ENCODE measurements around the gene TMEM229A. TPM values are rescaled to one million over a fixed set of nuclear protein-coding genes. Genes with fewer than 3 reads are reported as not detected.
A peak's percentile ranks its signal among the peaks of the same experiment; 100 is the strongest.

TMEM229A gene
- total RNA-seq, 2 experiments from 2014 or later = not detected

- POLR2A ChIA-PET = no interaction called here
- no peaks in the 10 kb centered on the region for H3K9me3 Mint-ChIP-seq
- H3K4me3 Mint-ChIP-seq = no peak overlapping the region
- intact Hi-C loops (cut with micrococcal nuclease) = no loop called here
- peaks cover 50% of the 10 kb centered on the region for H3K27me3 Mint-ChIP-seq
- CTCF ChIA-PET = no interaction called here
- H3K27ac Mint-ChIP-seq = no peak overlapping the region
- TF ChIP-seq CTCF (IDR thresholded peaks at IDR 0.05) = no peak
- peaks cover 5% of the 10 kb centered on the region for H3K4me1 Mint-ChIP-seq (ENCODE audit: low read depth)
- H3K36me3 Mint-ChIP-seq (ENCODE audit: low read depth) = peaks cover 1% of the 10 kb centered on the region
- peak; percentile 42 for ATAC-seq
- no peak for DNase-seq
Measured at GRCh38 chr7:124033095-124033806, 384 bp upstream of the TMEM229A start.

DNA sequence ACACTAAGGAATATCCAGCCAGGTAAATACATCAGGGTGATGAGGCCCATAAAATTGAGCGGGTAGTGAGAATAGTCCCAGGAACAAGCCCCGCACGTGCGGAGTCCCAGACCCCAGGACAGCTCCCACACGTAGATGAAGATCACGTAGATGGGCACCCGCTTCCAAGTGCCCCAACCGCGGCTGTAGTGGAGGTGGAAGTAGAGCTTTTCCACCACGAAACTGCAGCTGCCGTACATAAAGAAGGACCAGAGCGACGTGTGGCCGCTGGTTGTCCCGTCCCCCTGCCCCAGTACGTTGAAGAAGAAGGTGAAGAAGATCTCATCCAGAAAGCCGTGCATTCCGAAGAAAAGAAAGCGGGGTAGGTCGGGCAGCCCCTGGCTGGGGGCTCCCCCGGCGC is 948 bp downstream of the TMEM229A start:
- ATAC-seq (no peak), DNase-seq (no peak)
- Mint-ChIP-seq H3K27ac (no peak overlapping the region), H3K4me3 (no peak overlapping the region), H3K9me3 (no peaks in the 10 kb centered on the region), H3K36me3 (ENCODE audit: low read depth) (peaks cover 1% of the 10 kb centered on the region), H3K4me1 (ENCODE audit: low read depth) (peaks cover 5% of the 10 kb centered on the region), H3K27me3 (peaks cover 45% of the 10 kb centered on the region)
- ChIA-PET POLR2A (no interaction called here), CTCF (no interaction called here)
- TF ChIP-seq CTCF (IDR thresholded peaks at IDR 0.05) = no peak
- intact Hi-C loops (cut with micrococcal nuclease) = no loop called here

GRCh38 chr7:124031406-124031805 is 1.5 kb downstream of the TMEM229A start:
- peaks cover 1% of the 10 kb centered on the region for H3K36me3 Mint-ChIP-seq (ENCODE audit: low read depth)
- intact Hi-C loops (cut with micrococcal nuclease) = no loop called here
- H3K4me3 Mint-ChIP-seq = no peak overlapping the region
- H3K27ac Mint-ChIP-seq = no peak overlapping the region
- peaks cover 42% of the 10 kb centered on the region for H3K27me3 Mint-ChIP-seq
- DNase-seq (no peak), ATAC-seq (no peak)
- POLR2A ChIA-PET = no interaction called here
- no peaks in the 10 kb centered on the region for H3K9me3 Mint-ChIP-seq
- CTCF ChIA-PET = no interaction called here
- peaks cover 5% of the 10 kb centered on the region for H3K4me1 Mint-ChIP-seq (ENCODE audit: low read depth)
- TF ChIP-seq CTCF (IDR thresholded peaks at IDR 0.05) = no peak

DNA sequence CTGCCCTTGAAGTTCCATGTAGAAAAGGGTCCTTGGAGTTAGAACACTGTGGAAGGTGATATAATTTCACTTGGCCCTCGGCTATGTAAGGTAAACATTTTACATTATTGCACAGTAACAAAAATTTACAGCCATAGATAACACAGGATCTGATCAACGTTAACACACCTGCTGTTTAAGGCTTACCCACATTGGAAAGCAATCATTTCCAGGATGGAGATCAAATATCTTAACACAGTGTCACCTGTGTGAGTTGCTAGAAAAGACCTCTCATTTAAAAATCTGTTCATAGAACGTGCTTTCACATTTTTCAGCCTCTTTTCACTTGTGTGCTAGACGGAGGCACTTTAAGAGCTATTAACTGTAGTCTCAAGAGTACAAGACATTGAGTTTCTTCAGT is 1.9 kb downstream of the TMEM229A start:
- intact Hi-C loops (cut with micrococcal nuclease) = no loop called here
- TF ChIP-seq CTCF (IDR thresholded peaks at IDR 0.05) = no peak
- CTCF ChIA-PET = no interaction called here
- DNase-seq (no peak), ATAC-seq (no peak)
- peaks cover 1% of the 10 kb centered on the region for H3K36me3 Mint-ChIP-seq (ENCODE audit: low read depth)
- no peaks in the 10 kb centered on the region for H3K9me3 Mint-ChIP-seq
- H3K27ac Mint-ChIP-seq = no peak overlapping the region
- peaks cover 40% of the 10 kb centered on the region for H3K27me3 Mint-ChIP-seq
- H3K4me3 Mint-ChIP-seq = no peak overlapping the region
- peaks cover 5% of the 10 kb centered on the region for H3K4me1 Mint-ChIP-seq (ENCODE audit: low read depth)
- POLR2A ChIA-PET = no interaction called here

DNA sequence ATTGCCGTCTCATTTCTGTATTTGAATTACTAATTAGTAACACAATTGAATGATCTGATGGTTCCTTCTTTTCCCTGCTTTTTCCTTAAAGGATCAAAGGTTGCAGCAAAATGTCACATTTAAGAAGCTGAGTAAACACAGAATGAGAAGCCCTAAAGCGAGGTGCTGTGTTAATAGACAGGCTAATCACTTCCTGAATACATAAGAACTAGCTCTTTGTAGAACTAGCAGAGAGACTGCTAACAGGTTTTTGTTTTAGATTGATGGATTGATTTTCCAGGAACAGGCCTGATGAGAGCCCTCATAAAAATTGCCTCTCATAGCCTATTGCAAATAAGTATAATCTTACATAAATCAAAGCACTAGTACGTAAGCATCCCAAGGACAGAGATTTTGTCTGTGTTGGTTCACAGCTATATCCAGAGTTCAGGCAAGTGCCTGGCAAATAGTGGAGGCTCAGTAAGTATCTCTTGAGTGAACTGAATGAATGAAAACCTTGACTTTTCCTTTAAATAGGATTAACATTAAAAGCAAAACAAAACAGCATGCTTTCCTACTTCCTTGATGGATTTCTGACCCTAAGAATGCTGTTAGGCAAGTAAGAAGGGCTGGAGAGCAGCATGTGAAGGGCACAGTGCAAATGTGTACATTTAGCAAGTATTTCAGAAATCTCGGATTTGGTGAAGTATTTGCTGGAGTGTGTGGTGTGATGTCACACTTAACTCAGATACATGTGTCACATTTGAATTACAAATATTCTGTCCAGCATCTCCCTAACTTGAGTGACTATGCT is 3.3 kb downstream of the TMEM229A start:
- TF ChIP-seq CTCF (IDR thresholded peaks at IDR 0.05) = no peak
- ATAC-seq = no peak

More for the DNA sequence above, 3.3 kb downstream of the TMEM229A start:
- H3K4me1 Mint-ChIP-seq (ENCODE audit: low read depth) = peaks cover 5% of the 10 kb centered on the region
- CTCF ChIA-PET = no interaction called here
- H3K27me3 Mint-ChIP-seq = peaks cover 33% of the 10 kb centered on the region
- DNase-seq = no peak
- intact Hi-C loops (cut with micrococcal nuclease) = no loop called here
- POLR2A ChIA-PET = no interaction called here
- no peak overlapping the region for H3K27ac Mint-ChIP-seq
- no peak overlapping the region for H3K4me3 Mint-ChIP-seq
- peaks cover 1% of the 10 kb centered on the region for H3K36me3 Mint-ChIP-seq (ENCODE audit: low read depth)
- H3K9me3 Mint-ChIP-seq = no peaks in the 10 kb centered on the region

All from activated CD8-positive, alpha-beta T cell treated with anti-CD3 and anti-CD28 coated beads for 36 hours (primary cell).